Measurements from ENCODE around the gene CTBP1. TPM values are rescaled to one million over a fixed set of nuclear protein-coding genes. Genes with fewer than 3 reads are reported as not detected.

CTBP1 gene
- total RNA-seq, 1 donor from 2014 or later, result 169 TPM

DNA sequence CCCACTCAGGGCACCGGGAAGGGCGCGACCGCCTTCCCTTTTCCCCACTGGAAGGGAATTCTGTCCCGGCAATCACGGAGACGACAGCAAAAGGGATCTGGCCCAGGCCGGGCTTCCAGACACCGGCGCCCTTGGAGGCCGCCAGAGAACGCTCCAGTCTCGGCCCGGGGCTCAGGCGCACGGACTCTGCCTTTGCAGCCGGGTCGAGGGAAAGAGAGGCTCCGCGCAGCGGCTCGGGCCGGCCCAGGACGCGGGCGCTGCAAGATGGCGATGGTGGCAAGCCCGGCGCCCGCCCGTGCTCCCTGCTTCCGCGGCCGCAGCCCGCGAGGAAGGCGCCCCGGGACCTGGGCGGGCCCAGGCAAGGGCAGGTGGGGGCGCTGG lies 1.1 kb downstream of the CTBP1 start:
- TF ChIP-seq, protein P1, sequence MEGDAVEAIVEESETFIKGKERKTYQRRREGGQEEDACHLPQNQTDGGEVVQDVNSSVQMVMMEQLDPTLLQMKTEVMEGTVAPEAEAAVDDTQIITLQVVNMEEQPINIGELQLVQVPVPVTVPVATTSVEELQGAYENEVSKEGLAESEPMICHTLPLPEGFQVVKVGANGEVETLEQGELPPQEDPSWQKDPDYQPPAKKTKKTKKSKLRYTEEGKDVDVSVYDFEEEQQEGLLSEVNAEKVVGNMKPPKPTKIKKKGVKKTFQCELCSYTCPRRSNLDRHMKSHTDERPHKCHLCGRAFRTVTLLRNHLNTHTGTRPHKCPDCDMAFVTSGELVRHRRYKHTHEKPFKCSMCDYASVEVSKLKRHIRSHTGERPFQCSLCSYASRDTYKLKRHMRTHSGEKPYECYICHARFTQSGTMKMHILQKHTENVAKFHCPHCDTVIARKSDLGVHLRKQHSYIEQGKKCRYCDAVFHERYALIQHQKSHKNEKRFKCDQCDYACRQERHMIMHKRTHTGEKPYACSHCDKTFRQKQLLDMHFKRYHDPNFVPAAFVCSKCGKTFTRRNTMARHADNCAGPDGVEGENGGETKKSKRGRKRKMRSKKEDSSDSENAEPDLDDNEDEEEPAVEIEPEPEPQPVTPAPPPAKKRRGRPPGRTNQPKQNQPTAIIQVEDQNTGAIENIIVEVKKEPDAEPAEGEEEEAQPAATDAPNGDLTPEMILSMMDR (IDR thresholded peaks at IDR 0.05), result no peak
- Histone ChIP-seq H3K4me1 (peaks cover 67% of the 10 kb centered on the region), H3K4me3 (peak overlapping the region; percentile 97), H3K27ac (peak overlapping the region; percentile 94), H3K27me3 (no peaks in the 10 kb centered on the region), H3K9me3 (no peaks in the 10 kb centered on the region), H3K36me3 (no peaks in the 10 kb centered on the region)
- DNase-seq (no peak), ATAC-seq (peak; percentile 34)
- intact Hi-C loops (cut with DNase I), result loop anchor here (10.0 kb wide), 1 partner anchor 83 kb away; no protein-coding TSS in a partner anchor

DNA sequence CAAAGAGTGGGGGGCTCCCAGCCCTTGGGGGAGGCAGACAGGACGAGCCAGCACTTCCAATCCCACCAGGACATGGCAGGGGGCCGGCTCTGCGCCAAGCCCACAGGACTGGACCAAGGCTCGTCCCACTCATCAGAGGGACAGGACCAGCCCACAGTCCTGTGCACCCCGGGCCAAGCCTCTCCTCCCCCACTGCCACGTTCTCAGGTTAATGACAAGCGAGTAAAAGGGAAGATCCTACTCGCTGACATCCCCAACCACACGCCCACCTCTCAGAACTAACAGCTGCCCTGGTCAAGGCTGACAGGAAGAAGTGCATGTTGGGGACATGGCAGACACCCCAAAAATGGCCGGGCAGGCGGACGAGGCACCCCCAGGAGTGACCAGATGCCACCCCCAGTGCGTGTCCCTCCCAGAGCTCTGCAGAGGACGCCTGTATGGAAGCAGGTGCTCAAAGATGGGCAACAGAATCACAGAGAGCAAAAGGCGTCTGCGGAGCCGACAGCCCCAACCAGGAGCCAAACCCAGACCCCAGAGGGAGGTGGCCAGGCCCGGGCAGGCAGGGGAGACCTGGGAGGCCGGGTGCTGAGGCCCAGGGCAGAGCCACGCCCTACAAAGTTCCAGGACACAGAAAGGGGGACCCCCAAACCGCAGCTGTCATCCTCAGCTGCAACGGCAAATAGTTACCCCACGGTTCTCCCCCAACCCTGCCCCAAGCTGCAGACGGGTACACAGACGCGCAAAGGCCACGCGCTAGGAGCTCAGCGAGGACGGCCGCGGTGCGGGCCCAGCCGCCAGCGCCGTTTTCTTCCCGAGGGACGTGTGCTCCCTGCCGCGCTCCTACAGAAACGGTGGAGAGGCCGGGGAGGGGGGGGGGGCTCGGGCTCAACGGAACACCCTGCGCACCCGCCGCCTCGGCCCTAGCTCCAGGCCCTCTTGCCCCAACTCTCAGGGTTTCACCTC lies 1.7 kb downstream of the CTBP1 start:
- intact Hi-C loops (cut with DNase I), result loop anchor here (10.0 kb wide), 1 partner anchor 82 kb away; no protein-coding TSS in a partner anchor
- Histone ChIP-seq H3K4me1 (peaks cover 63% of the 10 kb centered on the region), H3K36me3 (no peaks in the 10 kb centered on the region), H3K27ac (peak overlapping the region; percentile 94), H3K9me3 (no peaks in the 10 kb centered on the region), H3K4me3 (peak overlapping the region; percentile 97), H3K27me3 (no peaks in the 10 kb centered on the region)
- DNase-seq (peak; percentile 70), ATAC-seq (no peak)
- TF ChIP-seq, protein P1 (IDR thresholded peaks at IDR 0.05), result no peak

DNA sequence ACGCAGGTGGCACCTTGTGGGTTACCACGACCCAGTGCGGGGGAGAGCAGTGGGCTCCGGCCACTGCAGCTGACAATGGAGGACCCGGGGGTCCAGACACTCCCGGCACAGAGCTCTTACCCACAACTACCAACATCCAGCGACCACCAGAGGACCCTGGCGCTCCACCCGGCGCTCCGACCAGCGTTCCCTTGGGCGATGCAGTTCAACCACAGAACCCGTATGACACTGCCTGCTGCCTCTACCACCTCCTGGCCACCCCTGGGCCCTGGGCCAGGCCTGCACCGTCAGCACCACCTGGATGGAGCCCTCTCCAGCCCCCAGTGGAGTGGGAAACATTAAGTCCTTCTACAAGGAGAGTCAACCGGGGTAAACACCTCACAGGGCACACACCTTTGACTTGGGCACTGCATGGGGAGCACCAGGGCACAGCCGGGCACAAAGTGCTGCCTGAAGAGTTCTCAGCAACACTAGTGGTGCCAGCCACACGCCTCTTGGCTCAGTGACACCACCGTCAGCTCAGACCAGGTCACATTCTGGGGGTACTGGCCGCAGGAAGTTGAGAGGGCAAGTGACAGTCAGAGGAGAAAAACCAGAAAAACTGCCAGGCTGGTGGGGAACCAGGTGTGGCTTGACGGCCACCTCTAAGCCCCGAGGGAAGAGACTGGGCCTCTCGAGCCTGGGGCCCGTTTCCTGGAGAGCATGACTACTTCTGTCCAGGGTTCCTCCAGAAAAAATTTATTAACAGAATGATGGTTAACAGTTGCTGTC lies 2.6 kb downstream of the CTBP1 start:
- H3K9me3 ChIP-seq, result no peaks in the 10 kb centered on the region
- peak overlapping the region; percentile 94 for H3K27ac ChIP-seq
- H3K4me3 ChIP-seq, result peak overlapping the region; percentile 97
- peak; percentile 21 for ATAC-seq
- TF ChIP-seq, protein P1 (IDR thresholded peaks at IDR 0.05), result no peak
- H3K27me3 ChIP-seq, result no peaks in the 10 kb centered on the region
- peaks cover 58% of the 10 kb centered on the region for H3K4me1 ChIP-seq
- intact Hi-C loops (cut with DNase I), result loop anchor here (10.0 kb wide), 1 partner anchor 81 kb away; no protein-coding TSS in a partner anchor
- H3K36me3 ChIP-seq, result no peaks in the 10 kb centered on the region
- peak; percentile 79 for DNase-seq

DNA sequence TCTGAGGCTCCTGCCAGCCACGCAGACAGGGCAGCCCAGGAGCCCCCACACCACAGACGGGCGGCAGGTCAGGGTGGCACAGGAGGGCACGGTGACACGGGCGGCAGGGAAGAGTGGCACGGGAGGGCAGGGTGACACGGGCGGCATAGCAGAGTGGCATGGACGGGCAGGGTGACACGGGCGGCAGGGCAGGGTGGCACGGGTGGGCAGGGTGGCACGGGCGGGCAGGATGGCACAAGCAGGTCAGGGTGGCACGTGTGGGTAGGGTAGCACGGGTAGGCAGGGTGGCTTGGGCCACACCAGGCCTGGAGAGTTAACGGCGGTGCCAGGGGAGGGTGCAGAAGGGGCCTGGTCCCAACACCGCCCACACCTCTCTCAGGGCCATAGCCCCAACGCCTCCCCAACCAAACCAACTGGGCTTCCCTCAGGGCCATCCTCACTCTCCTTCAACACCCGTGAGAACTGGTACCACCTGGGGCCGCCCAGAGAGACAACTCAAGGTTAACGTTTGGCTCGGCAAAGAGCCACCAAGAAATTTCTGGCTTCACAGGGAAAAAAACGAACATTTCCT lies 3.4 kb downstream of the CTBP1 start:
- DNase-seq (no peak), ATAC-seq (no peak)
- H3K27ac ChIP-seq, result peak overlapping the region; percentile 94
- H3K9me3 ChIP-seq, result no peaks in the 10 kb centered on the region
- H3K27me3 ChIP-seq, result no peaks in the 10 kb centered on the region
- H3K4me1 ChIP-seq, result peaks cover 54% of the 10 kb centered on the region
- H3K36me3 ChIP-seq, result peaks cover 7% of the 10 kb centered on the region
- TF ChIP-seq, protein P1 (IDR thresholded peaks at IDR 0.05), result no peak
- peak overlapping the region; percentile 97 for H3K4me3 ChIP-seq
- intact Hi-C loops (cut with DNase I), result loop anchor here (10.0 kb wide), 1 partner anchor 81 kb away; no protein-coding TSS in a partner anchor

DNA sequence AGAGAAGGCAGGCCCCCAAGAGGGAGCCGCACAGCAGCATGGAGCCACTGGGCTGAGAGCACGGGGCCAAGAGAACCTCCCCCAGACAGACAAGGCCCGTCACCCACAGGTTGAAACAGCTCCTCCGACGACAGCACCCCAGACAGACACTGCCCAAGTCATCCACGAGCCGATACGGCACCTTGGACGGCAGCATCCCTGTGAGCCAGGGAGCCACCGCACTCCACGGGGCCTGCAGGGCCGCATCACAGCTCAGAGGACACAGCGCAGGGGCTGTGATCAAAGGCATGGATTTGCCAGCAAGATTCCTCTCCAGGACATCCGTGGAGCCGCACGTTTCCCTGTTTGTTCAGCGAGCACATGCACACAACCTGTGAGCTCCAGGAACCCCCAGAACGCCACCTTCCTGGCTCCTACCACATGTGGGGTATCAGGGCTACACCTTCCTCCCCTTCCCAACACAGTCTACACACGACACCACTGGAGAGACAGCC lies 3.9 kb downstream of the CTBP1 start:
- Histone ChIP-seq H3K4me3 (no peak overlapping the region), H3K9me3 (no peaks in the 10 kb centered on the region), H3K36me3 (peaks cover 8% of the 10 kb centered on the region), H3K4me1 (peaks cover 49% of the 10 kb centered on the region), H3K27ac (no peak overlapping the region), H3K27me3 (no peaks in the 10 kb centered on the region)
- TF ChIP-seq, protein P1 (IDR thresholded peaks at IDR 0.05), result no peak
- no peak for DNase-seq
- no peak for ATAC-seq
- intact Hi-C loops (cut with DNase I), result loop anchor here (10.0 kb wide), 1 partner anchor 80 kb away; no protein-coding TSS in a partner anchor

Data from upper lobe of right lung (tissue), 1 donor.